Fibroblast of the aortic adventitia (primary cell): ENCODE results near the gene BEST2. TPM values are rescaled to one million over a fixed set of nuclear protein-coding genes. Genes with fewer than 3 reads are reported as not detected.
A peak's percentile ranks its signal among the peaks of the same experiment; 100 is the strongest.

ENCODE experiments used
- DNase-seq: peaks from one replicate; pipeline ENCODE4 v3.0.0-alpha.2; 2010; ENCODE audit warnings: low read depth
- H3K4me3 ChIP-seq: 2 replicates; pipeline ENCODE4 v1.5.1; 2011; ENCODE audit warnings: low read depth, mild to moderate bottlenecking, control low read depth, low read length, moderate library complexity
- total RNA-seq: library from RNA; depleted of rRNA; stranded (reverse); fragments of >200 nt; gene quantifications from 2 replicates; pipeline ENCODE4 v1.2.3, GENCODE V29; 2012; ENCODE audit warnings: low replicate concordance
- TF ChIP-seq, protein P1 (sequence below): IDR thresholded peaks from 2 replicates; pipeline ENCODE4 v1.5.1; 2011; ENCODE audit warnings: mild to moderate bottlenecking, low read length, control low read depth, inconsistent platforms; ENCODE audit not compliant: insufficient read depth

The BEST2 gene
- total RNA-seq, 1 donor: not detected

DNA sequence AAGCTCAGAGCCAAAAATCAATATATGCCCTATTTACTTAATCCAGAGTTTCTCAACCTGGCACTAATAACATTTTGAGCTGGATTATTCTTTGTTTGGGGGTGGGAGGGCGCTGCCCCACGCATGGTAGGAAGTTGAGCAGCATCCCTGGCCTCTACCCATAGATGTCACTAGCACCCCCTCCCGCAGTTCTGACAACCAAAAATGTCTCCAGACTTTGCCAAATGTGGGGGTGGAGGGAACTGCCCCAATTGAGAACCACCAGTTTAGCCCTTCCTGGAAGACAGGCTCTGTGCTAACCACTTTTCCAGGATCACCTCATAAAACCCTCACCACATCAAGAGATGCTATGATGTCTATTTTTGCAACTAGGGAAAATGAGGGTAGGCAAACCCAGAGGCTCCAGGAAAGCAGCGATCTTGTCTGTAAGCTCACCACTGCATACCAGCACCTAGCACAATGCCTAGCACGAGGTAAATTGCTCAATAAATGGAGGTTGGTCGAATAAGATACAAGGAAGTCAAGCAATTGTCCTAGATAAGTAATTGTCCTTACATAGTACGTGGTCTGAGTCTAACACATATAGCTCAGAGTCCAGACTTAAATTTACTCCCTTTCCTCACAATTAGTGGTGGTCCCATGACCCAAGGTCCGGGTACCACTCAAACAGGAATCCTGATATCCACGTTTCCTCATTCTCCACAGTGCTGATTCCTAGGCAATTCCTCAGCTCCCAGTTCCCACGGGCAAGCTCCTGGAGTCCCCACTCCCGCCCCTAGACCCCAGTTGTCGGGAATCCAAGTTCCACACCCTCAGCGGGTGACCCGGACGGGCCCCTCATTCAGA is 18.0 kb upstream of the BEST2 start:
- TF ChIP-seq, protein P1, sequence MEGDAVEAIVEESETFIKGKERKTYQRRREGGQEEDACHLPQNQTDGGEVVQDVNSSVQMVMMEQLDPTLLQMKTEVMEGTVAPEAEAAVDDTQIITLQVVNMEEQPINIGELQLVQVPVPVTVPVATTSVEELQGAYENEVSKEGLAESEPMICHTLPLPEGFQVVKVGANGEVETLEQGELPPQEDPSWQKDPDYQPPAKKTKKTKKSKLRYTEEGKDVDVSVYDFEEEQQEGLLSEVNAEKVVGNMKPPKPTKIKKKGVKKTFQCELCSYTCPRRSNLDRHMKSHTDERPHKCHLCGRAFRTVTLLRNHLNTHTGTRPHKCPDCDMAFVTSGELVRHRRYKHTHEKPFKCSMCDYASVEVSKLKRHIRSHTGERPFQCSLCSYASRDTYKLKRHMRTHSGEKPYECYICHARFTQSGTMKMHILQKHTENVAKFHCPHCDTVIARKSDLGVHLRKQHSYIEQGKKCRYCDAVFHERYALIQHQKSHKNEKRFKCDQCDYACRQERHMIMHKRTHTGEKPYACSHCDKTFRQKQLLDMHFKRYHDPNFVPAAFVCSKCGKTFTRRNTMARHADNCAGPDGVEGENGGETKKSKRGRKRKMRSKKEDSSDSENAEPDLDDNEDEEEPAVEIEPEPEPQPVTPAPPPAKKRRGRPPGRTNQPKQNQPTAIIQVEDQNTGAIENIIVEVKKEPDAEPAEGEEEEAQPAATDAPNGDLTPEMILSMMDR: peak; percentile 33
- H3K4me3 ChIP-seq: peak overlapping the region; percentile 76
- DNase-seq: peak; percentile 47

DNA sequence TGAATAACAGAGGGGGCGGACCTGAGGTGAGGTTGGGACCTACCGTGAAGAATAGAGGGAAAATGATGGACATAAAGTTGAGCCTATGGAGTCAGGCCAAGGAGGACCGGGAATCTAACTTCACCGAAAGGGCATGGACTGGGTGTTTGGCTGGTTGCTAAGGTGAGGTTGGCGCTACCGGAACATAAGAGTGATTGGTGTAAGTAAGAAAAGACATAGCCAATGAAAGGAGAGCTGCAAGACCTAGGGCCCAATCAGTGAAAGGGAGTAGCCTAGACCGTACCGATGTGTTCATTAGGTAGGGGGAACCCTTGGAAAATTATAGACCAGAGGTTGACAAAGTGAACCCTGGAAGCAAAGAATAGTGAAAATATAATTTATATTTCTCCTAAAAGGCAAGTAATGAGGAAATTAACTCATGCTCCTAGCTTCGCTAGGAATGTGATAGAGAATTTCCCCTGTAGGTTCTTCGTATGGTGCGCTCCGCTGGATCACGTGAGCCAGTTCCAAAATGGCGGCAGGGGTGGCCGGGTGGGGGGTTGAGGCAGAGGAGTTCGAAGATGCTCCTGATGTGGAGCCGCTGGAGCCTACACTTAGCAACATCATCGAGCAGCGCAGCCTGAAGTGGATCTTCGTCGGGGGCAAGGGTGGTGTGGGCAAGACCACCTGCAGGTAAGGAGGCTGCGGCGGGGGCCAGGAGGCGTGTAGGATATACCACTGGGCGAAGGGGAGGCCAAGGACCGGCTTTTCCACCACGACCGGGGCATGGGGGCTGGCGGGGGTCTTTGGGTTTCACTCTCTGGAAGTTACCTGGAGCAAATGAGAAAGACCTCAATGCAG is 14.4 kb upstream of the BEST2 start, which contains the start of gene GET3:
Gene GET3, plus strand, starts transcription at position 503 of the 840 bp plus-strand sequence. Its CDS starts 9 bp downstream, at position 512.
- peak within 1 kb of the TSS; percentile 99 for H3K4me3 ChIP-seq
- peak; percentile 100 for DNase-seq
- TF ChIP-seq, protein P1: no peak

DNA sequence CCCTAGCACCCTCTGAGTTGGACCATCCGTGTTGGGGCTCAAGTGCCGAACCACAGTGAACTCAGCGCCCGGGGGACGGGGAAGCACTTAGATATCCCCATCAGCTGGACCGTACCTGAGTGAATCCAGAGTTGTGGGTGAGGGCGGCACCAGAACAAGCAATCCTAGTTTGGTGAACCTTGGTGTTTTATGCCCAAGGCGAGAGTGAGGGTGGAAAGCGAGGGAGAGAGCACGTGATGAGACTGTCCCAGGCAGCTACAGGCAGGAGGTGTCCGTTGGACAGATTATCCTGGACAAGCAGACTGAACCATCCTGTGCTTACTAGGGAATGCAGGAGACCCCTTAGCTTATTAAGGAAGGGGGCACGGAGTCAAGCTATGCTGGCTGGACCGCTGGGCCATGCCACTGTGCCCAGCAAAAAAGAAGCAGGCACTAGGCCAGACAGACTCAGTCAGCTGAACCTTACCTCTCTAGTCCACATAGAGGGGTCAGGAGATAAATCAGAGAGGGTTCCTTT is 13.7 kb upstream of the BEST2 start:
- DNase-seq: no peak

DNA sequence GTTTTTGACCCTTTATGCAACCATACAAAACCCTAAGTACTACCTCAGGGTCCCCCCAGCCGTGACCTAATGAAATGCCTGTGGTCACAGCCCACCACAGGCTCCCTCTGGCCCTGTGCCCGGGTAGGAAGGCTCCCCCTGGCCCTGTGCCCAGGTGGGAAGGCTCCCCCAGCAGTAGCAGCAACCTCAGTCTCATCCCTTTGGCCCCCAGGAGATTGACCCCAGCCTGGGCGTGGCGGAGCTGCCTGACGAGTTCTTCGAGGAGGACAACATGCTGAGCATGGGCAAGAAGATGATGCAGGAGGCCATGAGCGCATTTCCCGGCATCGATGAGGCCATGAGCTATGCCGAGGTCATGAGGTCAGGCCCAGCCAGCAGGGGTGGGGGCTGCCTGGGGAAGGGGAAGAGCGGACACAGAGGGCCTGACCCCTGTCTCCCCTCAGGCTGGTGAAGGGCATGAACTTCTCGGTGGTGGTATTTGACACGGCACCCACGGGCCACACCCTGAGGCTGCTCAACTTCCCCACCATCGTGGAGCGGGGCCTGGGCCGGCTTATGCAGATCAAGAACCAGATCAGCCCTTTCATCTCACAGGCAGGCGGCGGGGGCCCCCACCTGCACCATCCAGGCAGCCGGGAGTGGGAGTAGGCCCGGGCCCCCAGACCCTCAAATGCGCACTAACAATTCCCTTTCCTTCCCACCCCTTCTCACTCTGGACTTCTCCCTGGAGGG is 6.3 kb upstream of the BEST2 start:
- DNase-seq: no peak
- TF ChIP-seq, protein P1: no peak

More for the DNA sequence above, 13.7 kb upstream of the BEST2 start:
- TF ChIP-seq, protein P1: no peak
- peak overlapping the region; percentile 99 for H3K4me3 ChIP-seq

DNA sequence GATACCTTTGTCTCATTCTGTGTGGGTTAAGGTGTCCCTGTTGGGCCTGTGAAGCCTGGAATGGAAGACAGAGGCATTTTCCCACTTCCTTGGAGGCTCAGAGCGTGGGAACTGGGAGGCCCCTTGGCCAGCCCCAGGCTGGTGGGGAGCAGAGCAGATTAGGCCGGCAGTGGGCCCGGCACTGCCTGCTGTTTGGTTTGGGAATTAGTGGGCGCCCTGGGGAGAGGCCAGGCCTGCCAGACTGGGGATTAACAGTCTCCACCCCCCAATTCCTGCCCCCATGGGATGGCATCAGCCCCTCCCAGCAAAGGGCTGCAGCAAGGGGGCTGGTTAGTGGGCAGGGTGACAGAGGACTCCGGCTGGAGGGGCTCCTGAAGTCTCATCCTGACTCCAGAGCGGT is 3.1 kb upstream of the BEST2 start:
- no peak overlapping the region for H3K4me3 ChIP-seq
- no peak for DNase-seq
- TF ChIP-seq, protein P1: no peak

More for the DNA sequence above, 6.3 kb upstream of the BEST2 start:
- no peak overlapping the region for H3K4me3 ChIP-seq

DNA sequence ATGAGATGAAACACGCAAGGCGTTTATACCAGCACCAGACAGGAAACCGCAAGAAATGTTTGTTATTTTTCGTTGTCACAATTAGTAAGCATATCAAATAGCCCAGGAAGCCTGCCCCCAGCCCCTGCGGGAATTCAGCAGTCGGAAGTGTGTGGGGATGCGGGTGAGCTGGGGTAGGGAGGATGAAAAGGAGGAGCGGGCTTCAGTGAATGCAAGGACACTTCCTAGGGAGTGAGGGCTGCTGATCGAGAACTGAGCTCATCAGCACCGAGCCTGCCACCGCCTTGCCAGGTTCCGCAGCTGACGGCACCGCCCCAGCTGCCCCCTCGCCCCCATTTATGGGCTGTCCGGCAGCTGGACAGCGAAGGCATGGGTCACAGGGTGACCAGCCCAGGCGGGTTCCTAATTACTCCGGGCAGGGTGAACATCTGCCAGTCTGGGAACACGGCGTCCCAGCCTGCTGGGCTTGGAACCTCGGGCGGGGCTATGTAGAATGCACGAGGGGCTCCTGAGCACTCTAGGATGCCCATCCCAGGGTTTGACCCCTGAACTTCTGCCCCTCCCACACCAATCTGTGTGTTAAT is 1.6 kb upstream of the BEST2 start:
- TF ChIP-seq, protein P1: no peak
- DNase-seq: no peak
- H3K4me3 ChIP-seq: no peak overlapping the region
